ENCODE data around the gene EPO.

EPO gene

DNA sequence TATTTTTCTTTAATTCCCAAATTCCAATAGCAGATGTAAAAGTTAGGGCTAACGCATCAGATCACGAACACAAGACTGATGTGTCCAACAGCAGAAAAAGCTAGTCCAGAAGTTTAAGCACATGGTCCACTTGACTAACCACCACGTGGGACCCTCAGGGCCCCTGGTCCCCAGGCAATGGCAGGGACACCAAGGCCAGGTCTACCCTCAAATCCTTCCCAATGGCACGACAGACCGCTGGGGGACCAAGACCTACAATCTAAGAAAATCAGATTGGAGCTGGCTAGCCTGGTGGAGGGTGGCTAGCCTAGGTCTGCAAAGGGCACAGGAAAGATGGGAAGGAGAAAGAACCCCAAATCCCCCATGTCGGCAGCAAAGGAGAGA is 27.7 kb upstream of the EPO start:
- no peaks in the 10 kb centered on the region for H3K9me2 ChIP-seq (replicated peaks; ENCODE audit: control insufficient read depth, low read length)
- peak overlapping the region; percentile 32; the same call in 1 of the 2 replicates for H3K27ac ChIP-seq (ENCODE audit: low read depth, low read length)
- H3K79me2 ChIP-seq (ENCODE audit: control insufficient read depth, low read length): peaks cover 62% of the 10 kb centered on the region
- H3K9me3 ChIP-seq (ENCODE audit: control insufficient read depth, insufficient read depth, low read length): no peaks in the 10 kb centered on the region
- H4K20me1 ChIP-seq (ENCODE audit: control insufficient read depth, insufficient read depth, low read depth, low read length): peaks cover 33% of the 10 kb centered on the region
- H3K4me2 ChIP-seq (ENCODE audit: low read length): peak overlapping the region; percentile 79
- H3K4me1 ChIP-seq (ENCODE audit: control insufficient read depth, low read length): peaks cover 47% of the 10 kb centered on the region
- peak overlapping the region; percentile 87 for H3K4me3 ChIP-seq (ENCODE audit: low read length)
- peaks cover 25% of the 10 kb centered on the region for H3K27me3 ChIP-seq (ENCODE audit: control insufficient read depth, low read length)
- TF ChIP-seq, protein P1, sequence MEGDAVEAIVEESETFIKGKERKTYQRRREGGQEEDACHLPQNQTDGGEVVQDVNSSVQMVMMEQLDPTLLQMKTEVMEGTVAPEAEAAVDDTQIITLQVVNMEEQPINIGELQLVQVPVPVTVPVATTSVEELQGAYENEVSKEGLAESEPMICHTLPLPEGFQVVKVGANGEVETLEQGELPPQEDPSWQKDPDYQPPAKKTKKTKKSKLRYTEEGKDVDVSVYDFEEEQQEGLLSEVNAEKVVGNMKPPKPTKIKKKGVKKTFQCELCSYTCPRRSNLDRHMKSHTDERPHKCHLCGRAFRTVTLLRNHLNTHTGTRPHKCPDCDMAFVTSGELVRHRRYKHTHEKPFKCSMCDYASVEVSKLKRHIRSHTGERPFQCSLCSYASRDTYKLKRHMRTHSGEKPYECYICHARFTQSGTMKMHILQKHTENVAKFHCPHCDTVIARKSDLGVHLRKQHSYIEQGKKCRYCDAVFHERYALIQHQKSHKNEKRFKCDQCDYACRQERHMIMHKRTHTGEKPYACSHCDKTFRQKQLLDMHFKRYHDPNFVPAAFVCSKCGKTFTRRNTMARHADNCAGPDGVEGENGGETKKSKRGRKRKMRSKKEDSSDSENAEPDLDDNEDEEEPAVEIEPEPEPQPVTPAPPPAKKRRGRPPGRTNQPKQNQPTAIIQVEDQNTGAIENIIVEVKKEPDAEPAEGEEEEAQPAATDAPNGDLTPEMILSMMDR (IDR thresholded peaks at IDR 0.05; ENCODE audit: low read depth, low read length, poor library complexity, severe bottlenecking): no peak
- peaks cover 52% of the 10 kb centered on the region for H3K36me3 ChIP-seq (ENCODE audit: control insufficient read depth, low read length)
- peaks cover 19% of the 10 kb centered on the region for H3F3A ChIP-seq (ENCODE audit: control insufficient read depth, insufficient read depth)

- TF ChIP-seq, protein P1 (IDR thresholded peaks at IDR 0.05; ENCODE audit: low read depth, low read length, poor library complexity, severe bottlenecking): no peak
- no peak for TF ChIP-seq EZH2phosphoT487 (IDR thresholded peaks at IDR 0.05; ENCODE audit: borderline replicate concordance, low read length)
- peak overlapping the region; percentile 87 for H3K4me3 ChIP-seq (ENCODE audit: low read length)
- H3K79me2 ChIP-seq (ENCODE audit: control insufficient read depth, low read length): peaks cover 53% of the 10 kb centered on the region
- peaks cover 28% of the 10 kb centered on the region for H3K27me3 ChIP-seq (ENCODE audit: control insufficient read depth, low read length)
- H3F3A ChIP-seq (ENCODE audit: control insufficient read depth, insufficient read depth): peaks cover 19% of the 10 kb centered on the region
- H3K36me3 ChIP-seq (ENCODE audit: control insufficient read depth, low read length): peaks cover 42% of the 10 kb centered on the region
- H3K9me2 ChIP-seq (replicated peaks; ENCODE audit: control insufficient read depth, low read length): no peaks in the 10 kb centered on the region
- peaks cover 47% of the 10 kb centered on the region for H3K4me1 ChIP-seq (ENCODE audit: control insufficient read depth, low read length)
- peaks cover 26% of the 10 kb centered on the region for H4K20me1 ChIP-seq (ENCODE audit: control insufficient read depth, insufficient read depth, low read depth, low read length)
- peak overlapping the region; percentile 79 for H3K4me2 ChIP-seq (ENCODE audit: low read length)
- no peaks in the 10 kb centered on the region for H3K9me3 ChIP-seq (ENCODE audit: control insufficient read depth, insufficient read depth, low read length)
- peak overlapping the region; percentile 32 for H3K27ac ChIP-seq (ENCODE audit: low read depth, low read length)
Observed at GRCh38 chr7:100693312-100694097, 26.8 kb upstream of the EPO start.

DNA sequence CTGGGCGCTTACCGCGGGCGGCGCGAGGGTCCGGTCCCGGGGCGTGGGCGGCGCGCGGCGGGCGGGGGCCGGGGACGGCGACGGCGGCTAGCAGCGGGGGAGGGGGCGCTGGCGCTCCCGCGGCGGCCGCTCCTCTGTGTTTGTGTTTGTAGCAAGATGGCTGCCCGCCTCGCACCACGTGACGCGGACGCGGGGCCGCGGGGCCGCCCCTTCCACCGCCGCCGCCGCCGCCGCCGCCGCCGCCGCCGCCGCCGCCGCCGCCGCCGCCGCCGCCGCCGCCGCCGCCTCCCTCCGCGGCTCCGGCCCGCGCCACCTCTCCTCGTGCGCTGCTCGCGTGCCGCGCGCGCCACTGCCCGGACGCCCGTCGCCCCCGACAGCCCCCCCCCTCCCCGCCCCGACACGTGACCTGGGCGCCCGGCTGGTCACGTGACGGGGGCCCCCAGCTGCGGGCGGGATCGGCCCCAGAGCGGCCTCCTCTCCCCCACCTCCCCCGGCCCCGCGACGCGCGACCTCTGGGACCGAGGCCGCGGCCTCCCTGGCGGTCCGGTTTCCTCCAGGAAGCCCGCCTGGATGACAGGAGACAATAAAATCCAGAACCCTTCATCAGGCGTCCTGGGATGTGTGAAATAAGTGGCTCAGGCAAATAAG is 26.0 kb upstream of the EPO start, which contains the start of gene GIGYF1:
GIGYF1 (minus strand) TSS at position 153 of the 648 bp plus-strand sequence. CDS start 6,012 bp downstream, outside the sequence.
- Histone ChIP-seq H3K36me3 (ENCODE audit: control insufficient read depth, low read length) (peaks cover 35% of the 10 kb centered on the region), H3K9me3 (ENCODE audit: control insufficient read depth, insufficient read depth, low read length) (no peaks in the 10 kb centered on the region), H3F3A (ENCODE audit: control insufficient read depth, insufficient read depth) (peaks cover 19% of the 10 kb centered on the region), H3K27ac (ENCODE audit: low read depth, low read length) (peak within 1 kb of the TSS; percentile 32), H3K9me2 (replicated peaks; ENCODE audit: control insufficient read depth, low read length) (no peaks in the 10 kb centered on the region), H3K27me3 (ENCODE audit: control insufficient read depth, low read length) (peaks cover 33% of the 10 kb centered on the region), H4K20me1 (ENCODE audit: control insufficient read depth, insufficient read depth, low read depth, low read length) (peaks cover 19% of the 10 kb centered on the region), H3K4me1 (ENCODE audit: control insufficient read depth, low read length) (peaks cover 47% of the 10 kb centered on the region), H3K4me3 (ENCODE audit: low read length) (peak within 1 kb of the TSS; percentile 87), H3K4me2 (ENCODE audit: low read length) (peak within 1 kb of the TSS; percentile 79), H3K79me2 (ENCODE audit: control insufficient read depth, low read length) (peaks cover 45% of the 10 kb centered on the region)
- TF ChIP-seq, protein P1 (IDR thresholded peaks at IDR 0.05; ENCODE audit: low read depth, low read length, poor library complexity, severe bottlenecking): no peak
- TF ChIP-seq EZH2phosphoT487 (IDR thresholded peaks at IDR 0.05; ENCODE audit: borderline replicate concordance, low read length): no peak

Data from DOHH2 (cell line).